Parathyroid adenoma (tissue), 2 donors: ENCODE data around the gene CPNE5.

Source experiments
- H2AFZ ChIP-seq: fragments of 300-600 bp; sonication (generic); one replicate; pipeline ENCODE4 v1.7.0; 2017; ENCODE audit warnings: antibody characterized with exemption, mild to moderate bottlenecking
- H3K27ac ChIP-seq: fragments of 300-600 bp; sonication (generic); one replicate; pipeline ENCODE4 v1.7.0; 2017
- H3K27me3 ChIP-seq: fragments of 300-600 bp; sonication (generic); one replicate; pipeline ENCODE4 v1.7.0; 2017; ENCODE audit warnings: low read length; ENCODE audit not compliant: control insufficient read depth, insufficient read depth
- H3K36me3 ChIP-seq: fragments of 300-600 bp; sonication (generic); one replicate; pipeline ENCODE4 v1.7.0; 2017; ENCODE audit warnings: low read length; ENCODE audit not compliant: control insufficient read depth, insufficient read depth
- H3K4me1 ChIP-seq: fragments of 300-600 bp; sonication (generic); one replicate; pipeline ENCODE4 v1.7.0; 2017; ENCODE audit warnings: control low read depth
- H3K4me2 ChIP-seq: fragments of 300-600 bp; sonication (generic); one replicate; pipeline ENCODE4 v1.7.0; 2017; ENCODE audit warnings: low read length
- H3K4me3 ChIP-seq: fragments of 300-600 bp; sonication (generic); one replicate; pipeline ENCODE4 v1.7.0; 2017; ENCODE audit warnings: low read depth, low read length
- H3K79me2 ChIP-seq: fragments of 300-600 bp; sonication (generic); one replicate; pipeline ENCODE4 v1.7.0; 2017; ENCODE audit warnings: control low read depth
- H3K9ac ChIP-seq: fragments of 300-600 bp; sonication (generic); one replicate; pipeline ENCODE4 v1.7.0; 2017; ENCODE audit warnings: mild to moderate bottlenecking
- H3K9me3 ChIP-seq: fragments of 300-600 bp; sonication (generic); one replicate; pipeline ENCODE4 v1.7.0; 2017; ENCODE audit warnings: low read length; ENCODE audit not compliant: control insufficient read depth
- CTCF ChIP-seq: fragments of 300-600 bp; sonication (generic); IDR thresholded peaks from one replicate; pipeline ENCODE4 v1.7.0; 2017; ENCODE audit warnings: antibody characterized with exemption, mild to moderate bottlenecking
- donor health status: primary hyperparathyroidism.

The CPNE5 gene

GRCh38 chr6:36825452-36825851 lies 13.8 kb downstream of the CPNE5 start:
- H3K27ac ChIP-seq, result peak overlapping the region; percentile 47
- no peaks in the 10 kb centered on the region for H3K36me3 ChIP-seq
- no peak overlapping the region for H3K9ac ChIP-seq

GRCh38 chr6:36824253-36824652 lies 15.0 kb downstream of the CPNE5 start:
- H3K4me2 ChIP-seq, result no peak overlapping the region

More at GRCh38 chr6:36825452-36825851, 13.8 kb downstream of the CPNE5 start:
- no peak for TF ChIP-seq CTCF
- H3K9me3 ChIP-seq, result no peaks in the 10 kb centered on the region
- no peak overlapping the region for H3K4me3 ChIP-seq
- no peak overlapping the region for H3K4me2 ChIP-seq
- H3K4me1 ChIP-seq, result no peaks in the 10 kb centered on the region
- no peaks in the 10 kb centered on the region for H3K27me3 ChIP-seq
- no peak overlapping the region for H2AFZ ChIP-seq
- no peaks in the 10 kb centered on the region for H3K79me2 ChIP-seq

GRCh38 chr6:36823421-36824096 lies 15.7 kb downstream of the CPNE5 start:
- H3K27me3 ChIP-seq, result no peaks in the 10 kb centered on the region
- no peak for TF ChIP-seq CTCF
- no peak overlapping the region for H3K9ac ChIP-seq
- H3K79me2 ChIP-seq, result no peaks in the 10 kb centered on the region
- H3K9me3 ChIP-seq, result no peaks in the 10 kb centered on the region
- H3K27ac ChIP-seq, result peak overlapping the region; percentile 47
- H3K36me3 ChIP-seq, result no peaks in the 10 kb centered on the region
- H3K4me3 ChIP-seq, result no peak overlapping the region
- H2AFZ ChIP-seq, result no peak overlapping the region
- H3K4me1 ChIP-seq, result no peaks in the 10 kb centered on the region
- no peak overlapping the region for H3K4me2 ChIP-seq

More at GRCh38 chr6:36824253-36824652, 15.0 kb downstream of the CPNE5 start:
- no peaks in the 10 kb centered on the region for H3K79me2 ChIP-seq
- no peak overlapping the region for H2AFZ ChIP-seq
- H3K9me3 ChIP-seq, result no peaks in the 10 kb centered on the region
- no peaks in the 10 kb centered on the region for H3K36me3 ChIP-seq
- H3K4me3 ChIP-seq, result no peak overlapping the region
- no peaks in the 10 kb centered on the region for H3K4me1 ChIP-seq
- peak overlapping the region; percentile 47 for H3K27ac ChIP-seq
- TF ChIP-seq CTCF, result no peak
- H3K27me3 ChIP-seq, result no peaks in the 10 kb centered on the region
- no peak overlapping the region for H3K9ac ChIP-seq

- no peaks in the 10 kb centered on the region for H3K27me3 ChIP-seq
- H3K4me1 ChIP-seq, result no peaks in the 10 kb centered on the region
- no peaks in the 10 kb centered on the region for H3K36me3 ChIP-seq
- H3K27ac ChIP-seq, result peak overlapping the region; percentile 47
- no peak overlapping the region for H3K4me3 ChIP-seq
- H3K9ac ChIP-seq, result no peak overlapping the region
- H2AFZ ChIP-seq, result no peak overlapping the region
- H3K79me2 ChIP-seq, result no peaks in the 10 kb centered on the region
- no peak for TF ChIP-seq CTCF
- no peaks in the 10 kb centered on the region for H3K9me3 ChIP-seq
- H3K4me2 ChIP-seq, result no peak overlapping the region
Observed at GRCh38 chr6:36822506-36823269, 16.6 kb downstream of the CPNE5 start.
